NCI-H446 treated with DMSO at 0.1 percent for 48 hours (cell line): ENCODE results near the gene CDH12.
"Not testable (repeated sequence)": the region's sequence is repeated elsewhere in the genome, so short reads cannot be mapped to it uniquely, and the experiment has no call there.

Source experiments
- DNase-seq: peaks from one replicate; lab custom pipeline; 2025; lab: John Stamatoyannopoulos, UW

Gene CDH12

GRCh38 chr5:22567983-22568382 lies 285.2 kb downstream of the CDH12 start:
- no peak for DNase-seq

- DNase-seq = no peak
These were observed 293.0 kb downstream of the CDH12 start for GRCh38 chr5:22560147-22560546.

GRCh38 chr5:22557251-22557650 lies 295.9 kb downstream of the CDH12 start:
- DNase-seq = no peak

GRCh38 chr5:22554475-22554874 lies 298.7 kb downstream of the CDH12 start:
- DNase-seq = no peak

- no peak for DNase-seq
These were observed 303.1 kb downstream of the CDH12 start for GRCh38 chr5:22549876-22550671.

GRCh38 chr5:22542340-22542739 lies 310.8 kb downstream of the CDH12 start:
- peak; percentile 70 for DNase-seq

- peak; percentile 96 for DNase-seq
These were observed 312.1 kb downstream of the CDH12 start for GRCh38 chr5:22541037-22541436.

- peak; percentile 95 for DNase-seq
These were observed 313.4 kb downstream of the CDH12 start for GRCh38 chr5:22539762-22540161.

- DNase-seq = peak; percentile 64
These were observed 321.2 kb downstream of the CDH12 start for GRCh38 chr5:22531986-22532385.

GRCh38 chr5:22521521-22521920 lies 331.6 kb downstream of the CDH12 start:
- DNase-seq = no peak

- DNase-seq = not testable (repeated sequence)
These were observed 336.6 kb downstream of the CDH12 start for GRCh38 chr5:22516497-22516896.

- DNase-seq = no peak
These were observed 338.9 kb downstream of the CDH12 start for GRCh38 chr5:22514231-22514630.

GRCh38 chr5:22505891-22506290 lies 347.3 kb downstream of the CDH12 start:
- no peak for DNase-seq

GRCh38 chr5:22504411-22504810 lies 348.7 kb downstream of the CDH12 start:
- no peak for DNase-seq

- DNase-seq = peak; percentile 23
These were observed 352.6 kb downstream of the CDH12 start for GRCh38 chr5:22500556-22500955.

- no peak for DNase-seq
These were observed 356.5 kb downstream of the CDH12 start for GRCh38 chr5:22496666-22497065.

GRCh38 chr5:22495016-22495720 lies 358.0 kb downstream of the CDH12 start:
- no peak for DNase-seq

GRCh38 chr5:22488427-22488826 lies 364.7 kb downstream of the CDH12 start:
- DNase-seq = no peak

- DNase-seq = no peak
These were observed 372.8 kb downstream of the CDH12 start for GRCh38 chr5:22480305-22480704.

GRCh38 chr5:22473886-22474285 lies 379.3 kb downstream of the CDH12 start:
- no peak for DNase-seq

GRCh38 chr5:22471154-22471553 lies 382.0 kb downstream of the CDH12 start:
- DNase-seq = no peak

GRCh38 chr5:22470408-22470807 lies 382.7 kb downstream of the CDH12 start:
- DNase-seq = no peak

- no peak for DNase-seq
These were observed 387.5 kb downstream of the CDH12 start for GRCh38 chr5:22465616-22466015.
